Upper lobe of left lung (tissue), 4 donors: ENCODE measurements around the gene PRDM2.

Source experiments
- EP300 ChIP-seq, 4 donors: sonication (generic); formaldehyde crosslinking; IDR thresholded peaks; one replicate each; pipeline ENCODE4 v1.5.1; 2017; ENCODE audit warnings: antibody characterized with exemption in 4 of 4, control low read depth in 2 of 4
- POLR2A ChIP-seq, 4 donors: fragments of 450-650 bp; IDR thresholded peaks; one replicate each; pipeline ENCODE4 v1.5.1; 2016 to 2017; ENCODE audit warnings: antibody characterized with exemption in 4 of 4, mild to moderate bottlenecking in 2 of 4
- POLR2AphosphoS5 ChIP-seq, 2 donors: sonication (generic); formaldehyde crosslinking; IDR thresholded peaks; one replicate each; pipeline ENCODE4 v1.5.1; 2017; ENCODE audit warnings: antibody characterized with exemption in 2 of 2
- TF ChIP-seq, protein P1 (sequence below), 6 experiments: fragments of 450-650 bp in 4 of 6; fragments of 200-600 bp in 2 of 6; sonication (generic) in 2 of 6; IDR thresholded peaks; one replicate each; pipeline ENCODE4 v1.5.1; 2016 to 2019; ENCODE audit warnings: antibody characterized with exemption in 6 of 6

DNA sequence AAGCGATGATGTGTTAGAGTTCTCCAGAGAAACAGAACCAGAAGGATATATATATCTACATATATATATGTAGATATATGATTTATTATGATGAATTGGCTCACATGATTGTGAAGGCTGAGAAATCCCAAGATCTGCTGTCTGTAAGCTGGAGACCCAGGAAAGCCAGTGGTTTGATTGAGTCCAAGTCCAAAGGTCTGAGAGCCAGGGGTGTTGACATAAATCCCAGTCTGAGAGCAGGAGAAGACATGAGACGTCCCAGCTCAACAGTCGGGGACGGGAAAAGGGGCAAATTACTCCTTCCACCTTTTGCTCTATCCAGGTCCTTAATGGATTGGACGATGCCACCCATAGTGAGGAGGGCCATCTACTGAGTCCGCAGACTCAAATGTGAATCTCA, 126.6 kb downstream of the PRDM2 start:
- no peak for TF ChIP-seq POLR2AphosphoS5 (IDR thresholded peaks at IDR 0.05)
- TF ChIP-seq, protein P1, sequence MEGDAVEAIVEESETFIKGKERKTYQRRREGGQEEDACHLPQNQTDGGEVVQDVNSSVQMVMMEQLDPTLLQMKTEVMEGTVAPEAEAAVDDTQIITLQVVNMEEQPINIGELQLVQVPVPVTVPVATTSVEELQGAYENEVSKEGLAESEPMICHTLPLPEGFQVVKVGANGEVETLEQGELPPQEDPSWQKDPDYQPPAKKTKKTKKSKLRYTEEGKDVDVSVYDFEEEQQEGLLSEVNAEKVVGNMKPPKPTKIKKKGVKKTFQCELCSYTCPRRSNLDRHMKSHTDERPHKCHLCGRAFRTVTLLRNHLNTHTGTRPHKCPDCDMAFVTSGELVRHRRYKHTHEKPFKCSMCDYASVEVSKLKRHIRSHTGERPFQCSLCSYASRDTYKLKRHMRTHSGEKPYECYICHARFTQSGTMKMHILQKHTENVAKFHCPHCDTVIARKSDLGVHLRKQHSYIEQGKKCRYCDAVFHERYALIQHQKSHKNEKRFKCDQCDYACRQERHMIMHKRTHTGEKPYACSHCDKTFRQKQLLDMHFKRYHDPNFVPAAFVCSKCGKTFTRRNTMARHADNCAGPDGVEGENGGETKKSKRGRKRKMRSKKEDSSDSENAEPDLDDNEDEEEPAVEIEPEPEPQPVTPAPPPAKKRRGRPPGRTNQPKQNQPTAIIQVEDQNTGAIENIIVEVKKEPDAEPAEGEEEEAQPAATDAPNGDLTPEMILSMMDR (IDR thresholded peaks at IDR 0.05), result no peak
- TF ChIP-seq POLR2A (IDR thresholded peaks at IDR 0.05), result no peak
- no peak for TF ChIP-seq EP300 (IDR thresholded peaks at IDR 0.05)
